ENCODE measurements around the gene TNNT1.

TNNT1 gene

DNA sequence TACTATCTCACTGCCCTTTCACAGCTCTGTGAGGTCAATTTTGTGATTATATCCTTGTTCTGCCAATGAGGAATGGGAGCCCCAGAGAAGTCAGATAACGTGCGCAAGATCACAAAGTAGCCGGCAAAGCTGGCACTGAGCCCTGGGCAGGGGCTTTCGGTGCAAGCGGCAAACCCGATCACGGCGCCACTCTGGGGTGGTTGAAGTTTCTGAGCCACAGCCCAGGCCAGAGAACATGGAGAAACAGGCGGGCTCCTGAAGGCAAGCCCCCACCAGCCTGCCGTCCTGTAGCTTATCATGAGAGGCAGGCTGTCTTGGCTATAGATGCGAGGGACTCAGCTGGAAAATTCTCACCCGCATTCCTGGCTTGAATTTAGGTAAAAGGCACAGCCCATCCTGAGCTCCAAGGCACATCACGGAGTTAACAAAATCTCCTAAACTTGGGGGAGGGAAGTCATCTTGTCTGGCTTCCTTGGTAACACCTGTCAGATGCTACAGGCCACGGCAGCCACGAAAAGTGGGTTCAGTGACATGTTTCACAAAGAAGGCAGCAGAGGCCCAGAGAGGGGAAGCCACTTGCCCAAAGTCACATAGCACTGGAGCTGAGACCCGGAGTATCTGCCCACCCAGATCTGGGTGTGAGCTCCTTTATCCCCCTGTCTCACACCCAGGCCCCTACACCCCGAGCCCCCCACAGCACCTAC is 12.5 kb downstream of the TNNT1 start:
- TF ChIP-seq, protein P1, sequence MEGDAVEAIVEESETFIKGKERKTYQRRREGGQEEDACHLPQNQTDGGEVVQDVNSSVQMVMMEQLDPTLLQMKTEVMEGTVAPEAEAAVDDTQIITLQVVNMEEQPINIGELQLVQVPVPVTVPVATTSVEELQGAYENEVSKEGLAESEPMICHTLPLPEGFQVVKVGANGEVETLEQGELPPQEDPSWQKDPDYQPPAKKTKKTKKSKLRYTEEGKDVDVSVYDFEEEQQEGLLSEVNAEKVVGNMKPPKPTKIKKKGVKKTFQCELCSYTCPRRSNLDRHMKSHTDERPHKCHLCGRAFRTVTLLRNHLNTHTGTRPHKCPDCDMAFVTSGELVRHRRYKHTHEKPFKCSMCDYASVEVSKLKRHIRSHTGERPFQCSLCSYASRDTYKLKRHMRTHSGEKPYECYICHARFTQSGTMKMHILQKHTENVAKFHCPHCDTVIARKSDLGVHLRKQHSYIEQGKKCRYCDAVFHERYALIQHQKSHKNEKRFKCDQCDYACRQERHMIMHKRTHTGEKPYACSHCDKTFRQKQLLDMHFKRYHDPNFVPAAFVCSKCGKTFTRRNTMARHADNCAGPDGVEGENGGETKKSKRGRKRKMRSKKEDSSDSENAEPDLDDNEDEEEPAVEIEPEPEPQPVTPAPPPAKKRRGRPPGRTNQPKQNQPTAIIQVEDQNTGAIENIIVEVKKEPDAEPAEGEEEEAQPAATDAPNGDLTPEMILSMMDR (IDR thresholded peaks at IDR 0.05; ENCODE audit: low read depth, low read length), result no peak
- TF ChIP-seq, protein P2, sequence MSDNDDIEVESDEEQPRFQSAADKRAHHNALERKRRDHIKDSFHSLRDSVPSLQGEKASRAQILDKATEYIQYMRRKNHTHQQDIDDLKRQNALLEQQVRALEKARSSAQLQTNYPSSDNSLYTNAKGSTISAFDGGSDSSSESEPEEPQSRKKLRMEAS (IDR thresholded peaks at IDR 0.05; ENCODE audit: low read depth, low read length), result no peak
- TF ChIP-seq POLR2A (IDR thresholded peaks at IDR 0.05; ENCODE audit: extremely low read depth, insufficient read length) (no peak), MYC (IDR thresholded peaks at IDR 0.05; ENCODE audit: low read depth, low read length) (no peak)
- DNase-seq (ENCODE audit: low read depth), result no peak
- H3K4me3 ChIP-seq (ENCODE audit: low read depth, low read length), result no peak overlapping the region

DNA sequence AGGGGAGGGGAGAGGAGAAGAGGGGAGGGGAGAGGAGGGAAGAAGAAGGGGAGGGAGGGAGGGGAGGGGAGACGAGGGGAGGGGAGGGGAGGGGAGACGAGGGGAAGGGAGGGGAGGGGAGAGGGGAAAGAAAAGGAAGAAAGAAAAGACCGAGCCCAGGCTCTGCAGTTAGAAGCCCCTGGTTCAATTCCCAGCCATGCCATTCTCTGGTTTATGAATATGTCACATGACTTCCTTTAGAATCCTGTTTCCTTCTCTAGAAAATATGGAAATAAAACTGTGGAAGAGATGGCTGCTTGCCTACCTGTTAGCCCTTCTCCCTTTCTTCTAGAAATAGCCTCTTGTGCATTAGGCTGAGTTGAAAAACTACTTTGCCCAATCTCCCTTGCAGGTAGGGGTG is 14.3 kb downstream of the TNNT1 start:
- TF ChIP-seq, protein P2 (IDR thresholded peaks at IDR 0.05; ENCODE audit: low read depth, low read length), result no peak
- TF ChIP-seq MYC (IDR thresholded peaks at IDR 0.05; ENCODE audit: low read depth, low read length), result no peak
- no peak for TF ChIP-seq POLR2A (IDR thresholded peaks at IDR 0.05; ENCODE audit: extremely low read depth, insufficient read length)
- TF ChIP-seq, protein P1 (IDR thresholded peaks at IDR 0.05; ENCODE audit: low read depth, low read length), result no peak
- no peak overlapping the region for H3K4me3 ChIP-seq (ENCODE audit: low read depth, low read length)
- DNase-seq (ENCODE audit: low read depth), result no peak

GRCh38 chr19:55133639-55134444 is 15.2 kb downstream of the TNNT1 start:
- H3K4me3 ChIP-seq (ENCODE audit: low read depth, low read length), result no peak overlapping the region
- TF ChIP-seq MYC (IDR thresholded peaks at IDR 0.05; ENCODE audit: low read depth, low read length) (no peak), POLR2A (IDR thresholded peaks at IDR 0.05; ENCODE audit: extremely low read depth, insufficient read length) (no peak)
- TF ChIP-seq, protein P1 (IDR thresholded peaks at IDR 0.05; ENCODE audit: low read depth, low read length), result no peak
- TF ChIP-seq, protein P2 (IDR thresholded peaks at IDR 0.05; ENCODE audit: low read depth, low read length), result no peak

GRCh38 chr19:55132453-55133129 is 16.4 kb downstream of the TNNT1 start:
- TF ChIP-seq, protein P1 (IDR thresholded peaks at IDR 0.05; ENCODE audit: low read depth, low read length), result peak; percentile 27
- no peak for TF ChIP-seq MYC (IDR thresholded peaks at IDR 0.05; ENCODE audit: low read depth, low read length)
- TF ChIP-seq, protein P2 (IDR thresholded peaks at IDR 0.05; ENCODE audit: low read depth, low read length), result no peak
- no peak for TF ChIP-seq POLR2A (IDR thresholded peaks at IDR 0.05; ENCODE audit: extremely low read depth, insufficient read length)
- DNase-seq (ENCODE audit: low read depth), result peak; percentile 31
- H3K4me3 ChIP-seq (ENCODE audit: low read depth, low read length), result no peak overlapping the region

More at GRCh38 chr19:55133639-55134444, 15.2 kb downstream of the TNNT1 start:
- no peak for DNase-seq (ENCODE audit: low read depth)

- TF ChIP-seq POLR2A (IDR thresholded peaks at IDR 0.05; ENCODE audit: extremely low read depth, insufficient read length) (no peak), MYC (IDR thresholded peaks at IDR 0.05; ENCODE audit: low read depth, low read length) (no peak)
- TF ChIP-seq, protein P1 (IDR thresholded peaks at IDR 0.05; ENCODE audit: low read depth, low read length), result no peak
- TF ChIP-seq, protein P2 (IDR thresholded peaks at IDR 0.05; ENCODE audit: low read depth, low read length), result no peak
- DNase-seq (ENCODE audit: low read depth), result no peak
- H3K4me3 ChIP-seq (ENCODE audit: low read depth, low read length), result no peak overlapping the region
These were observed 17.6 kb downstream of the TNNT1 start for GRCh38 chr19:55131421-55131820.

Data from NB4 (cell line).